Measurements from ENCODE around the gene PAM.

DNA sequence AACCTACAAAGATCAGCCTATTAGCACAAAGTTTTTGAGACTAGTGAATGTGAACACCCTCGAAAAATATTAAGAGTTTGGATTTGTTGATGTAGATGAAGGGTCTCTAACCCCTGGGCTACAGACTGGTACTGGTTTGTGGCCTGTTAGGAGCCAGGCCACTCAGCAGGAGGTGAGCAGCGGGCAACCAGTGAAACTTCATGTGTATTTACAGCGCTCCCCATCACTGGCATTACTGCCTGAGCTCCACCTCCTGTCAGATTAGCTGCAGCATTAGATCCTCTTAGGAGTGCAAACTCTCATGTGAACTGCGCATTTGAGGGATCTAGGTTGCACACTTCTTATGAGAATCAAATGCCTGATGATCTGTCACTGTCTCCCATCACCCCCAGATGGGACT, 11.2 kb upstream of the PAM start:
- TF ChIP-seq POLR2A (IDR thresholded peaks at IDR 0.05) = no peak
- TF ChIP-seq, protein P1, sequence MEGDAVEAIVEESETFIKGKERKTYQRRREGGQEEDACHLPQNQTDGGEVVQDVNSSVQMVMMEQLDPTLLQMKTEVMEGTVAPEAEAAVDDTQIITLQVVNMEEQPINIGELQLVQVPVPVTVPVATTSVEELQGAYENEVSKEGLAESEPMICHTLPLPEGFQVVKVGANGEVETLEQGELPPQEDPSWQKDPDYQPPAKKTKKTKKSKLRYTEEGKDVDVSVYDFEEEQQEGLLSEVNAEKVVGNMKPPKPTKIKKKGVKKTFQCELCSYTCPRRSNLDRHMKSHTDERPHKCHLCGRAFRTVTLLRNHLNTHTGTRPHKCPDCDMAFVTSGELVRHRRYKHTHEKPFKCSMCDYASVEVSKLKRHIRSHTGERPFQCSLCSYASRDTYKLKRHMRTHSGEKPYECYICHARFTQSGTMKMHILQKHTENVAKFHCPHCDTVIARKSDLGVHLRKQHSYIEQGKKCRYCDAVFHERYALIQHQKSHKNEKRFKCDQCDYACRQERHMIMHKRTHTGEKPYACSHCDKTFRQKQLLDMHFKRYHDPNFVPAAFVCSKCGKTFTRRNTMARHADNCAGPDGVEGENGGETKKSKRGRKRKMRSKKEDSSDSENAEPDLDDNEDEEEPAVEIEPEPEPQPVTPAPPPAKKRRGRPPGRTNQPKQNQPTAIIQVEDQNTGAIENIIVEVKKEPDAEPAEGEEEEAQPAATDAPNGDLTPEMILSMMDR (IDR thresholded peaks at IDR 0.05) = no peak

All from testis (tissue), 2 donors.